Liver (tissue), 9 donors: ENCODE measurements around the gene KLHDC8A. TPM values are rescaled to one million over a fixed set of nuclear protein-coding genes. Genes with fewer than 3 reads are reported as not detected.

Source experiments
- DNase-seq: peaks from one replicate; pipeline ENCODE4 v3.0.0-alpha.2; 2017; ENCODE audit warnings: low spot score
- H3K27ac ChIP-seq, 2 donors: one replicate each; pipeline ENCODE4 v1.7.0; 2013; ENCODE audit warnings: inconsistent platforms in 2 of 2, low read length in 2 of 2, control low read depth in 1 of 2, low read depth in 1 of 2, mild to moderate bottlenecking in 1 of 2
- H3K27me3 ChIP-seq, 4 donors: one replicate each; pipeline versions ENCODE4 v1.6.1 to v1.7.0; 2013; ENCODE audit warnings: low read length in 3 of 4, inconsistent platforms in 1 of 4, mild to moderate bottlenecking in 1 of 4, moderate library complexity in 1 of 4; ENCODE audit not compliant: control insufficient read depth in 4 of 4, insufficient read depth in 4 of 4
- H3K36me3 ChIP-seq, 4 donors: one replicate each; pipeline versions ENCODE4 v1.6.1 to v1.7.0; 2013; ENCODE audit warnings: low read length in 3 of 4, mild to moderate bottlenecking in 3 of 4, low read depth in 1 of 4, moderate library complexity in 1 of 4; ENCODE audit not compliant: control insufficient read depth in 4 of 4, insufficient read depth in 3 of 4
- H3K4me1 ChIP-seq, 4 donors: one replicate each; pipeline versions ENCODE4 v1.6.1 to v1.7.0; 2013; ENCODE audit warnings: low read length in 3 of 4, mild to moderate bottlenecking in 3 of 4, moderate library complexity in 1 of 4; ENCODE audit not compliant: control insufficient read depth in 4 of 4, insufficient read depth in 4 of 4
- H3K4me3 ChIP-seq, 3 donors: one replicate each; pipeline versions ENCODE4 v1.6.1 to v1.7.0; 2013; ENCODE audit warnings: low read length in 3 of 3, control low read depth in 1 of 3, low read depth in 1 of 3, mild to moderate bottlenecking in 1 of 3
- H3K9ac ChIP-seq, 2 donors: one replicate each; pipeline ENCODE4 v1.7.0; 2013; ENCODE audit warnings: low read length in 2 of 2, mild to moderate bottlenecking in 2 of 2, moderate library complexity in 2 of 2, control low read depth in 1 of 2, low read depth in 1 of 2
- H3K9me3 ChIP-seq, 4 donors: one replicate each; pipeline versions ENCODE4 v1.6.1 to v1.7.0; 2013; ENCODE audit warnings: low read length in 3 of 4; ENCODE audit not compliant: control insufficient read depth in 4 of 4
- EGR1 ChIP-seq, 2 donors: IDR thresholded peaks; 2 replicates each; pipeline ENCODE4 v1.6.1; 2016 to 2018; ENCODE audit warnings: antibody characterized with exemption in 2 of 2, low read depth in 2 of 2
- FOXA1 ChIP-seq: IDR thresholded peaks from 2 replicates; pipeline ENCODE4 v1.6.1; 2016; ENCODE audit warnings: antibody characterized with exemption
- FOXA2 ChIP-seq: IDR thresholded peaks from 2 replicates; pipeline ENCODE4 v1.6.1; 2016; ENCODE audit warnings: antibody characterized with exemption
- GABPA ChIP-seq, 2 donors: IDR thresholded peaks in 1 of 2; conservative IDR thresholded peaks in 1 of 2; 2 replicates each; pipeline ENCODE4 v1.6.1; 2016; ENCODE audit warnings: antibody characterized with exemption in 2 of 2, mild to moderate bottlenecking in 1 of 2, moderate library complexity in 1 of 2
- HNF4A ChIP-seq, 2 donors: conservative IDR thresholded peaks; 2 replicates each; pipeline ENCODE4 v1.6.1; 2016; ENCODE audit warnings: antibody characterized with exemption in 2 of 2, mild to moderate bottlenecking in 2 of 2
- HNF4G ChIP-seq: IDR thresholded peaks from 2 replicates; pipeline ENCODE4 v1.6.1; 2016; ENCODE audit warnings: antibody characterized with exemption
- JUND ChIP-seq, 2 donors: IDR thresholded peaks; 2 replicates each; pipeline ENCODE4 v1.6.1; 2016; ENCODE audit warnings: antibody characterized with exemption in 2 of 2
- NR2F2 ChIP-seq: IDR thresholded peaks from 2 replicates; pipeline ENCODE4 v1.6.1; 2016; ENCODE audit warnings: antibody characterized with exemption
- RXRA ChIP-seq, 2 donors: IDR thresholded peaks; 2 replicates each; pipeline ENCODE4 v1.6.1; 2017 to 2018; ENCODE audit warnings: antibody characterized with exemption in 2 of 2, mild to moderate bottlenecking in 1 of 2
- SP1 ChIP-seq: IDR thresholded peaks from 2 replicates; pipeline ENCODE4 v1.6.1; 2018; ENCODE audit warnings: antibody characterized with exemption, mild to moderate bottlenecking
- TAF1 ChIP-seq: conservative IDR thresholded peaks from 2 replicates; pipeline ENCODE4 v1.6.1; 2016; ENCODE audit warnings: antibody characterized with exemption, mild to moderate bottlenecking
- YY1 ChIP-seq: IDR thresholded peaks from 2 replicates; pipeline ENCODE4 v1.6.1; 2016; ENCODE audit warnings: antibody characterized with exemption, mild to moderate bottlenecking
- WGBS: extraction: QIAGEN DNeasy Blood & Tissue Kit; methylation state at CpG from one replicate; pipeline ENCODE4 v1.1.7; 2013; 5-methylcytosine and 5-hydroxymethylcytosine counted together
- polyA plus RNA-seq, 2 donors: library from polyadenylated mRNA; stranded (reverse) in 1 of 2; unstranded in 1 of 2; fragments of 200-250 nt in 1 of 2; fragments of >200 nt in 1 of 2; fragmentation: Nextera tagmentation in 1 of 2; extraction: Ambion mirVana in 1 of 2; gene quantifications; one replicate each; pipeline versions ENCODE4 v1.2.1 to v1.2.3, GENCODE V29; 2013 to 2015
- total RNA-seq, 2 donors: library from RNA; depleted of rRNA; stranded (reverse); fragments of >200 nt; gene quantifications; one replicate each; pipeline ENCODE4 v1.2.3, GENCODE V29; 2014
- TF ChIP-seq, protein P1 (sequence below): IDR thresholded peaks from 2 replicates; pipeline ENCODE4 v1.6.1; 2016; ENCODE audit warnings: antibody characterized with exemption
- TF ChIP-seq, protein P2 (sequence below): IDR thresholded peaks from 2 replicates; pipeline ENCODE4 v1.6.1; 2016; ENCODE audit warnings: antibody characterized with exemption
- TF ChIP-seq, protein P3 (sequence below): fragments of 150-350 bp; IDR thresholded peaks from 2 replicates; pipeline ENCODE4 v1.5.1; 2017; ENCODE audit warnings: improper control_type of control experiment, low read depth, low read length; ENCODE audit not compliant: missing input control
- donor health status: healthy.
- donor health status: healthy.
- donor health status: healthy.
- donor health status: healthy.
- donor health status: healthy.

The KLHDC8A gene
- total and polyA plus RNA-seq, 4 donors = 0.02 to 0.05 TPM; not detected in 2

DNA sequence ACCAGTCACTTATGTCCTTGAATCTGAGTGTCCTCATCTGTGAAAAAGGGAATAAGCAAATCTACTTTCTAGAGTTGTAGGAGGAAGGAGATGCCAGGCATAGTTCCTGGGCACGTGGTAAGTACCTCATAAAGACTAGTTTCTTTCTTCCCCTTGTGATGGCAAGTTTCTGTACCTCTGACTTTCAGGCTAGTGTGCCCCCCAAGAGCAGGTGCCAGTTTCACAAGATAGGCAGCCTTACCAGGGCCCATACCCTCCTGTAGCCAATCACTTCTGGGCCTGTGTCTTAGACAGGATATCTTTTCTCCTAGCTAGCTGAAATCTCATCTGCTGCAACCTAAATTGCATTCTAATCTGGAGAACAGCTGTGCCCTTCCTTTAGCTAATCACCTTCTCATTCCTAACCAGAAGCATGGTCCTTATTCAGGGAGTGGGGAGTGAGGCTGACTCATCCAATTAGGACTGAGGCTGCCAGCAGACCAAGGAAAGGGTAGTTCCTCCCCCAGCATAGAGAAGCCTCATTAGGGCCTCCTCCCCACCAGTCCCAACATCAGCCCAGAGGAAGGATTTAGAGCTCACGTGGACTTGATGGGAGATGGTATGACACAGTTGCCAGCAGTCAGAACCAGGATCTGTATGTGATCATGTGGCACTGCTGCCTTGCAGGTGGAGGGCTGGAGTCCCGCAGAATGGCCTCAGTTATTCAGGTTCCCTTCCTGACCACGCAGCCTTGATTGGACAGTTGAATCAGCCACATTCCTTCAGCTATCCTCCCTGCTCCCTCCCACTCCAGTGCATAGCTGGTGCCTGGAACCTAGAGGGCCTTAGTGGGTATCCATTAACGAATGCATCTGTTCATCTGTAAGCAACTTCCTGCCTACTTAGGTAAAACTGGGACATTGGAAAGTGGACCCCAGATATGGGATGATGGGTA is 7.9 kb downstream of the KLHDC8A start:
- no peaks in the 10 kb centered on the region for H3K36me3 ChIP-seq
- WGBS = 71% methylated on average over 5 of the region's 5 CpGs
- H3K27me3 ChIP-seq = peaks cover under 1 to 15% (median 7%) of the 10 kb centered on the region in 4 donors
- no peak overlapping the region for H3K9ac ChIP-seq
- peaks cover 3 to 7% (median 6%) of the 10 kb centered on the region in 4 donors for H3K4me1 ChIP-seq
- no peak overlapping the region for H3K4me3 ChIP-seq
- TF ChIP-seq SP1 (no peak), EGR1 (IDR thresholded peaks at IDR 0.05; ENCODE audit: low read depth in 2 of 2) (no peak), HNF4A (conservative IDR thresholded peaks at IDR 0.05) (no peak), RXRA (IDR thresholded peaks at IDR 0.05) (no peak)
- TF ChIP-seq, protein P1, sequence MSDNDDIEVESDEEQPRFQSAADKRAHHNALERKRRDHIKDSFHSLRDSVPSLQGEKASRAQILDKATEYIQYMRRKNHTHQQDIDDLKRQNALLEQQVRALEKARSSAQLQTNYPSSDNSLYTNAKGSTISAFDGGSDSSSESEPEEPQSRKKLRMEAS = no peak
- DNase-seq = no peak
- no peak overlapping the region for H3K27ac ChIP-seq
- H3K9me3 ChIP-seq = no peaks in the 10 kb centered on the region

DNA sequence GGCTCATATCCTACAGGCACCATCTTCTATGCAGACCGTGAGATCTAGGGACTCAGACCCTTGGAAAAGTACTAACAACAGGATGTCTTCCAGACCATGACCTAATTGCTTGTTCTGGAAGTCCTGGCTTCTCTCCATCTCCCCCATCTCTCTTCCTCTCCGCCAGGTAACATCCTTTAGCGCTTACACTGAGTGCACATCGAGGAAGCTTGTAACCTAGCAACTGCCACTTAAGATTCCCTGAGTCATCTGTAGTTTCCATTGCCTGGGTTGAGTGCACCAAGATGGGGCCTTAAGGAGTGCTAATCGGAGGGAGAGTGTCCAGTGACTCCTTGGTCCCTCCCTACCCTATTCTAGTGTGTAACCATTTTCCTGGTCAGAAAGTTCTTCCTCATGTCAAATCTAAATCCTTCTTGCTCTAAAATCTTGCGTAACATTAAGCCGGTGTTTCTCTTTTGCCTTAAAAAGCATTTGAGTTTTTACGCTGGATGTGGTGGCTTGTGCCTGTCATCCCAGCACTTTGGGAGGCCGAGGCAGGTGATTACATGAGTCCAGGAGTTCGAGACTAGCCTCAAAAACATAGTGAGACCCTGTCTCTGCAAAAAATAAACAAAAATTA is 9.7 kb downstream of the KLHDC8A start:
- Histone ChIP-seq H3K9ac (no peak overlapping the region), H3K27ac (no peak overlapping the region), H3K36me3 (no peaks in the 10 kb centered on the region), H3K4me3 (no peak overlapping the region), H3K9me3 (no peaks in the 10 kb centered on the region), H3K4me1 (peaks cover 3 to 10% (median 8%) of the 10 kb centered on the region in 4 donors), H3K27me3 (peaks cover 3 to 19% (median 12%) of the 10 kb centered on the region in 4 donors)
- DNase-seq = no peak
- 85% methylated on average over 10 of the region's 10 CpGs for WGBS
- TF ChIP-seq YY1 (no peak), FOXA1 (no peak), RXRA (IDR thresholded peaks at IDR 0.05) (no peak), SP1 (no peak), TAF1 (no peak), FOXA2 (no peak), GABPA (IDR thresholded peaks at IDR 0.05 in 1 of 2, conservative IDR thresholded peaks at IDR 0.05 in 1 of 2) (no peak), HNF4G (no peak), HNF4A (conservative IDR thresholded peaks at IDR 0.05) (no peak)
- TF ChIP-seq, protein P2, sequence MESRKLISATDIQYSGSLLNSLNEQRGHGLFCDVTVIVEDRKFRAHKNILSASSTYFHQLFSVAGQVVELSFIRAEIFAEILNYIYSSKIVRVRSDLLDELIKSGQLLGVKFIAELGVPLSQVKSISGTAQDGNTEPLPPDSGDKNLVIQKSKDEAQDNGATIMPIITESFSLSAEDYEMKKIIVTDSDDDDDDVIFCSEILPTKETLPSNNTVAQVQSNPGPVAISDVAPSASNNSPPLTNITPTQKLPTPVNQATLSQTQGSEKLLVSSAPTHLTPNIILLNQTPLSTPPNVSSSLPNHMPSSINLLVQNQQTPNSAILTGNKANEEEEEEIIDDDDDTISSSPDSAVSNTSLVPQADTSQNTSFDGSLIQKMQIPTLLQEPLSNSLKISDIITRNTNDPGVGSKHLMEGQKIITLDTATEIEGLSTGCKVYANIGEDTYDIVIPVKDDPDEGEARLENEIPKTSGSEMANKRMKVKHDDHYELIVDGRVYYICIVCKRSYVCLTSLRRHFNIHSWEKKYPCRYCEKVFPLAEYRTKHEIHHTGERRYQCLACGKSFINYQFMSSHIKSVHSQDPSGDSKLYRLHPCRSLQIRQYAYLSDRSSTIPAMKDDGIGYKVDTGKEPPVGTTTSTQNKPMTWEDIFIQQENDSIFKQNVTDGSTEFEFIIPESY = no peak

DNA sequence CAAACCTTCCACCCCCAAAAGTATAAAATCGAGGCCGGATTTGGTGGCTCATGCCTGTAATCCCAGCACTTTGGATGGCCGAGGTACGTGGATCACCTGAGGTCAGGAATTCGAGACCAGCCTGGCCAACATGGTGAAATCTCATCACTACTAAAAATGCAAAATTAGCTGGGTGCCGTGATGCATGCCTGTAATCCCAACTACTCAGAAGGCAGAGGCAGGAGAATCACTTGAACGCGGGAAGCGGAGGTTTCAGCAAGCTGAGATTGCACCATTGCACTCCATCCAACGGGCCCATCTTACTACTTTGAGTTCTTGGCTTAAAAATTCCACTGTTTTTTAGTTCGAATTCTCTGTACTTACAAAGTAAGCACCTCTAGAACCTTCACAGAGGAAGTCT is 11.0 kb downstream of the KLHDC8A start:
- TF ChIP-seq NR2F2 (no peak), SP1 (no peak), RXRA (IDR thresholded peaks at IDR 0.05) (no peak), JUND (IDR thresholded peaks at IDR 0.05) (no peak), GABPA (IDR thresholded peaks at IDR 0.05 in 1 of 2, conservative IDR thresholded peaks at IDR 0.05 in 1 of 2) (no peak), HNF4A (conservative IDR thresholded peaks at IDR 0.05) (no peak), FOXA2 (no peak), HNF4G (no peak), YY1 (no peak)
- TF ChIP-seq, protein P3, sequence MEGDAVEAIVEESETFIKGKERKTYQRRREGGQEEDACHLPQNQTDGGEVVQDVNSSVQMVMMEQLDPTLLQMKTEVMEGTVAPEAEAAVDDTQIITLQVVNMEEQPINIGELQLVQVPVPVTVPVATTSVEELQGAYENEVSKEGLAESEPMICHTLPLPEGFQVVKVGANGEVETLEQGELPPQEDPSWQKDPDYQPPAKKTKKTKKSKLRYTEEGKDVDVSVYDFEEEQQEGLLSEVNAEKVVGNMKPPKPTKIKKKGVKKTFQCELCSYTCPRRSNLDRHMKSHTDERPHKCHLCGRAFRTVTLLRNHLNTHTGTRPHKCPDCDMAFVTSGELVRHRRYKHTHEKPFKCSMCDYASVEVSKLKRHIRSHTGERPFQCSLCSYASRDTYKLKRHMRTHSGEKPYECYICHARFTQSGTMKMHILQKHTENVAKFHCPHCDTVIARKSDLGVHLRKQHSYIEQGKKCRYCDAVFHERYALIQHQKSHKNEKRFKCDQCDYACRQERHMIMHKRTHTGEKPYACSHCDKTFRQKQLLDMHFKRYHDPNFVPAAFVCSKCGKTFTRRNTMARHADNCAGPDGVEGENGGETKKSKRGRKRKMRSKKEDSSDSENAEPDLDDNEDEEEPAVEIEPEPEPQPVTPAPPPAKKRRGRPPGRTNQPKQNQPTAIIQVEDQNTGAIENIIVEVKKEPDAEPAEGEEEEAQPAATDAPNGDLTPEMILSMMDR = no peak
- TF ChIP-seq, protein P2 = no peak
- H3K9ac ChIP-seq = no peak overlapping the region
- H3K4me3 ChIP-seq = no peak overlapping the region
- H3K27ac ChIP-seq = no peak overlapping the region
- DNase-seq = no peak
- WGBS = 87% methylated on average over 11 of the region's 11 CpGs
- H3K4me1 ChIP-seq = peaks cover 3 to 10% (median 8%) of the 10 kb centered on the region in 4 donors
- no peaks in the 10 kb centered on the region for H3K9me3 ChIP-seq
- peaks cover 3 to 19% (median 12%) of the 10 kb centered on the region in 4 donors for H3K27me3 ChIP-seq
- H3K36me3 ChIP-seq = no peaks in the 10 kb centered on the region
